Endothelial cell of umbilical vein (primary cell): ENCODE results near the gene CSNK1G2. TPM values are rescaled to one million over a fixed set of nuclear protein-coding genes. Genes with fewer than 3 reads are reported as not detected.

Experiments
- BruUV-seq: library from RNA; stranded (reverse); fragments of 400-500 nt; replicated peaks from 2 replicates; lab custom pipeline; 2021; lab: Mats Ljungman, UMichigan
- CTCF ChIA-PET: fragments of 300-600, 350-600 bp; sonication (Branson Sonifier 250); formaldehyde crosslinking; loops from one replicate; lab custom pipeline; 2021; ENCODE audit warnings: antibody characterized with exemption, inconsistent platforms; lab: Charles Lee
- POLR2A ChIA-PET: fragments of 300-600, 350-600 bp; sonication (Branson Sonifier 250); formaldehyde crosslinking; loops from one replicate; lab custom pipeline; 2021; ENCODE audit warnings: antibody characterized with exemption, inconsistent platforms; lab: Charles Lee
- DNase-seq: peaks from one replicate; pipeline ENCODE4 v3.0.0-alpha.2; 2011; ENCODE audit warnings: low read depth, low spot score
- FAIRE-seq: peaks from 2 replicates; lab custom pipeline; 2011; peaks lifted over from hg19 to GRCh38; lab: Jason Lieb, UNC
- H2AFZ ChIP-seq: 2 replicates; pipeline ENCODE4 v1.6.0; 2012; ENCODE audit warnings: low read depth, low read length, control low read depth, inconsistent platforms
- H3K27ac ChIP-seq: 2 replicates; pipeline ENCODE4 v1.5.1; 2011; ENCODE audit warnings: low read depth, mild to moderate bottlenecking, control low read depth, low read length, moderate library complexity; ENCODE audit not compliant: insufficient read depth
- H3K27me3 ChIP-seq, 2 experiments: 2 replicates each; pipeline versions ENCODE4 v1.6.0 to v1.6.1; 2011; ENCODE audit warnings: low read length in 2 of 2, mixed read lengths in 1 of 2; ENCODE audit not compliant: control insufficient read depth in 2 of 2, insufficient read depth in 2 of 2
- H3K36me3 ChIP-seq, 2 experiments: 2 replicates in 1 of 2; 3 replicates in 1 of 2; pipeline ENCODE4 v1.5.1; 2011; ENCODE audit warnings: low read length in 2 of 2, mild to moderate bottlenecking in 1 of 2, moderate library complexity in 1 of 2; ENCODE audit not compliant: control insufficient read depth in 2 of 2, insufficient read depth in 2 of 2; ENCODE audit errors: extremely low read depth in 1 of 2
- H3K4me1 ChIP-seq: 3 replicates; pipeline ENCODE4 v1.5.1; 2011; ENCODE audit warnings: mild to moderate bottlenecking, low read length; ENCODE audit not compliant: control insufficient read depth, insufficient read depth; ENCODE audit errors: extremely low read depth
- H3K4me2 ChIP-seq: 2 replicates; pipeline ENCODE4 v1.6.1; 2011; ENCODE audit warnings: low read length, control low read depth, mixed read lengths; ENCODE audit not compliant: insufficient read depth
- H3K4me3 ChIP-seq, 3 experiments: fragments of 200-600 bp in 1 of 3; sonication (generic), shearing (Covaris generic) in 1 of 3; replicated peaks in 1 of 3; 2 replicates each; pipeline ENCODE4 v1.5.1; 2011 to 2016; ENCODE audit warnings: control low read depth in 3 of 3, low read length in 3 of 3, mild to moderate bottlenecking in 2 of 3, inconsistent platforms in 1 of 3, low read depth in 1 of 3, moderate library complexity in 1 of 3; ENCODE audit not compliant: insufficient read depth in 1 of 3
- H3K79me2 ChIP-seq: 2 replicates; pipeline ENCODE4 v1.6.0; 2012; ENCODE audit warnings: low read length, inconsistent platforms; ENCODE audit not compliant: control insufficient read depth, insufficient read depth
- H3K9ac ChIP-seq: replicated peaks from 2 replicates; pipeline ENCODE3; 2011; ENCODE audit warnings: low read length, control low read depth; ENCODE audit not compliant: insufficient read depth; ENCODE audit errors: extremely low read depth
- H3K9me1 ChIP-seq: replicated peaks from 3 replicates; pipeline ENCODE4 v1.6.0; 2011; ENCODE audit warnings: mild to moderate bottlenecking, low read length; ENCODE audit not compliant: control insufficient read depth, insufficient read depth; ENCODE audit errors: extremely low read depth
- H3K9me3 ChIP-seq: replicated peaks from 2 replicates; pipeline ENCODE4 v1.5.1; 2012; ENCODE audit warnings: low read length, inconsistent platforms; ENCODE audit not compliant: control insufficient read depth, insufficient read depth
- H4K20me1 ChIP-seq: replicated peaks from 2 replicates; pipeline ENCODE3; 2011; ENCODE audit warnings: mild to moderate bottlenecking, low read length; ENCODE audit not compliant: control insufficient read depth, insufficient read depth; ENCODE audit errors: extremely low read depth
- CTCF ChIP-seq, 2 donors: IDR thresholded peaks; 1 replicate in 1 of 2; 2 replicates in 1 of 2; pipeline ENCODE4 v1.5.1; 2011; ENCODE audit warnings: low read length in 2 of 2, mild to moderate bottlenecking in 2 of 2, moderate library complexity in 2 of 2, control low read depth in 1 of 2, inconsistent platforms in 1 of 2, low read depth in 1 of 2; ENCODE audit not compliant: insufficient read depth in 1 of 2; ENCODE audit errors: extremely low read depth in 1 of 2
- EZH2 ChIP-seq: IDR thresholded peaks from 2 replicates; pipeline ENCODE4 v1.6.1; 2012; ENCODE audit warnings: borderline replicate concordance, low read depth, mild to moderate bottlenecking, moderate library complexity, low read length, inconsistent platforms; ENCODE audit not compliant: severe bottlenecking
- FOS ChIP-seq: IDR thresholded peaks from 2 replicates; pipeline ENCODE4 v1.6.1; 2011; ENCODE audit warnings: mild to moderate bottlenecking, low read length, moderate library complexity, borderline replicate concordance; ENCODE audit not compliant: insufficient read depth
- GATA2 ChIP-seq: IDR thresholded peaks from 2 replicates; pipeline ENCODE4 v1.7.0; 2011; ENCODE audit warnings: low read depth, mild to moderate bottlenecking, moderate library complexity, mixed read lengths, low read length; ENCODE audit not compliant: insufficient read length, insufficient read depth
- JUN ChIP-seq: IDR thresholded peaks from 2 replicates; pipeline ENCODE4 v1.6.1; 2011; ENCODE audit warnings: borderline replicate concordance, low read depth; ENCODE audit not compliant: insufficient read length, insufficient read depth
- MAX ChIP-seq: IDR thresholded peaks from 2 replicates; pipeline ENCODE4 v1.6.1; 2011; ENCODE audit not compliant: insufficient read depth, insufficient read length
- MYC ChIP-seq: IDR thresholded peaks from one replicate; pipeline ENCODE4 v1.6.1; 2011; ENCODE audit warnings: mild to moderate bottlenecking, low read depth, low read length
- POLR2A ChIP-seq: IDR thresholded peaks from 2 replicates; pipeline ENCODE4 v1.6.1; 2012; ENCODE audit warnings: low read depth, mild to moderate bottlenecking, control low read depth, low read length
- POLR2AphosphoS5 ChIP-seq: IDR thresholded peaks from 2 replicates; pipeline ENCODE4 v1.6.1; 2012; ENCODE audit warnings: low read depth, mild to moderate bottlenecking, control low read depth, low read length, moderate library complexity; ENCODE audit not compliant: insufficient read depth
- dilution Hi-C: fragments of 300-500 bp; cut with MboI; formaldehyde crosslinking; loops from one replicate; pipeline ENCODE4 v1.15.0; 2019; ENCODE audit warnings: low sequenced_read_pairs; ENCODE audit not compliant: extremely low pct_ligation_motif_present
- intact Hi-C: fragments of 100-400 bp; cut with micrococcal nuclease; formaldehyde crosslinking; loops from one replicate; pipeline ENCODE4 v1.10.0; 2022
- polyA plus RNA-seq, 4 experiments: library from polyadenylated mRNA; depleted of rRNA in 3 of 4; stranded (reverse) in 3 of 4; unstranded in 1 of 4; fragments of >200 nt; gene quantifications; 2 replicates each; pipeline versions ENCODE4 v1.2.1 to v1.2.3, GENCODE V29; 2011 to 2012; ENCODE audit warnings: missing spikeins in 1 of 4
- total RNA-seq: library from RNA; stranded (reverse); gene quantifications from 2 replicates; pipeline ENCODE4 v1.2.3, GENCODE V29; 2021

The CSNK1G2 gene
- total and polyA plus RNA-seq, 2 donors (not counting 3 experiments of a cell fraction or from before 2014, with no cell fraction given), result 96.6 to 110 TPM

GRCh38 chr19:1893791-1894190 lies 47.2 kb upstream of the CSNK1G2 start:
- CTCF ChIA-PET, result no interaction called here
- Histone ChIP-seq H3K9ac (no peak overlapping the region), H4K20me1 (no peaks in the 10 kb centered on the region), H3K4me2 (no peak overlapping the region), H3K27me3 (no peaks in the 10 kb centered on the region), H3K9me1 (no peaks in the 10 kb centered on the region), H3K79me2 (no peaks in the 10 kb centered on the region), H3K9me3 (no peaks in the 10 kb centered on the region), H3K36me3 (no peaks in the 10 kb centered on the region), H3K27ac (no peak overlapping the region), H3K4me3 (no peak overlapping the region), H3K4me1 (peaks cover 4% of the 10 kb centered on the region), H2AFZ (no peak overlapping the region)
- DNase-seq, result no peak
- POLR2A ChIA-PET, result no interaction called here
- BruUV-seq, result no TSS peak
- dilution Hi-C loops, result no loop called here
- intact Hi-C loops, result no loop called here
- no peak for FAIRE-seq
- TF ChIP-seq GATA2 (no peak), POLR2AphosphoS5 (no peak), FOS (no peak), MAX (no peak), CTCF (IDR thresholded peaks at IDR 0.05; ENCODE audit: extremely low read depth in 1 of 2, insufficient read depth in 1 of 2, low read depth in 1 of 2, low read length in 2 of 2) (no peak), MYC (no peak), JUN (no peak), EZH2 (no peak), POLR2A (no peak)
